HepG2 (cell line): Measurements from ENCODE around the gene DNAJC4. TPM values are rescaled to one million over a fixed set of nuclear protein-coding genes. Genes with fewer than 3 reads are reported as not detected.

ENCODE experiments used
- ATAC-seq: fragments of 200-7000 bp; cut with Tn5 transposase; 3 replicates; pipeline ENCODE4 v1.9.1; 2020; ENCODE audit warnings: mild to moderate bottlenecking, moderate library complexity
- BruUV-seq: library from RNA; stranded (reverse); fragments of 400-500 nt; replicated peaks from 2 replicates; lab custom pipeline; 2021; lab: Mats Ljungman, UMichigan
- CTCF ChIA-PET: fragments of 300-600 bp; formaldehyde crosslinking; extraction: SDS; loops from one replicate; lab custom pipeline; 2021; ENCODE audit warnings: low total read pairs, inconsistent platforms, low intra/inter-chr PET ratio; lab: Yijun Ruan, JAX
- POLR2A ChIA-PET: fragments of 350-600 bp; sonication (Branson Sonifier 250); formaldehyde crosslinking; loops from one replicate; lab custom pipeline; 2020; ENCODE audit warnings: antibody characterized with exemption, inconsistent platforms; lab: Yijun Ruan, JAX
- DNase-seq: peaks from one replicate; pipeline ENCODE4 v3.0.0-alpha.2; 2015; ENCODE audit warnings: low spot score
- FAIRE-seq: peaks from 3 replicates; lab custom pipeline; 2011; peaks lifted over from hg19 to GRCh38; lab: Jason Lieb, UNC
- H2AFZ ChIP-seq: one replicate; pipeline ENCODE4 v1.6.1; 2011; ENCODE audit warnings: low read length, inconsistent platforms
- H3K27ac ChIP-seq: fragments of 300-600 bp; 3 replicates; pipeline ENCODE4 v1.8.0; 2011; ENCODE audit warnings: mixed run types, mild to moderate bottlenecking, mixed read lengths, low read length, inconsistent platforms; ENCODE audit not compliant: insufficient read depth; ENCODE audit errors: extremely low read length
- H3K27me3 ChIP-seq, 2 experiments: fragments of 200-600 bp in 1 of 2; 2 replicates in 1 of 2; 3 replicates in 1 of 2; pipeline versions ENCODE4 v1.6.0 to v1.8.0; 2011; ENCODE audit warnings: low read length in 2 of 2, mild to moderate bottlenecking in 2 of 2, moderate library complexity in 2 of 2, inconsistent platforms in 1 of 2; ENCODE audit not compliant: insufficient read depth in 2 of 2, control insufficient read depth in 1 of 2
- H3K36me3 ChIP-seq, 2 experiments: fragments of 200-600 bp in 1 of 2; replicated peaks in 1 of 2; 2 replicates in 1 of 2; 3 replicates in 1 of 2; pipeline versions ENCODE4 v1.5.1 to v1.8.0; 2011; ENCODE audit warnings: low read length in 2 of 2, inconsistent platforms in 1 of 2; ENCODE audit not compliant: insufficient read depth in 2 of 2, control insufficient read depth in 1 of 2
- H3K4me1 ChIP-seq: 2 replicates; pipeline ENCODE4 v1.5.1; 2012; ENCODE audit warnings: low read length, inconsistent platforms; ENCODE audit not compliant: insufficient read depth
- H3K4me2 ChIP-seq: 2 replicates; pipeline ENCODE4 v1.6.0; 2011; ENCODE audit warnings: low read depth, low read length, inconsistent platforms
- H3K4me3 ChIP-seq, 3 experiments: fragments of 200-600 bp in 1 of 3; sonication (generic), shearing (Covaris generic) in 1 of 3; replicated peaks in 1 of 3; 2 replicates each; pipeline ENCODE4 v1.5.1; 2011 to 2016; ENCODE audit warnings: low read length in 3 of 3, inconsistent platforms in 2 of 3, low read depth in 2 of 3, mild to moderate bottlenecking in 2 of 3, control low read depth in 1 of 3, mixed read lengths in 1 of 3; ENCODE audit not compliant: insufficient read depth in 1 of 3
- H3K79me2 ChIP-seq: one replicate; pipeline ENCODE4 v1.6.1; 2011; ENCODE audit warnings: low read length, inconsistent platforms; ENCODE audit not compliant: insufficient read depth
- H3K9ac ChIP-seq: 2 replicates; pipeline ENCODE4 v1.6.0; 2011; ENCODE audit warnings: mild to moderate bottlenecking, low read depth, low read length, inconsistent platforms; ENCODE audit not compliant: insufficient read depth
- H3K9me3 ChIP-seq: 2 replicates; pipeline ENCODE4 v1.5.1; 2012; ENCODE audit warnings: mild to moderate bottlenecking, low read length
- H4K20me1 ChIP-seq: 2 replicates; pipeline ENCODE4 v1.6.0; 2011; ENCODE audit warnings: inconsistent platforms, mild to moderate bottlenecking, low read length, moderate library complexity; ENCODE audit not compliant: insufficient read depth
- ADNP ChIP-seq: sonication (generic); formaldehyde crosslinking; IDR thresholded peaks from 2 replicates; pipeline ENCODE4 v1.4.0; 2020; ENCODE audit warnings: missing genetic modification reagents
- ASH2L ChIP-seq: fragments of 300-600, 200-600 bp; sonication (generic); IDR thresholded peaks from 2 replicates; pipeline ENCODE4 v1.7.0; 2017; ENCODE audit warnings: low read depth, mild to moderate bottlenecking, moderate library complexity, mixed read lengths, low read length; ENCODE audit not compliant: insufficient read length
- IKZF1 ChIP-seq: fragments of 450-650 bp; IDR thresholded peaks from 2 replicates; pipeline ENCODE4 v1.7.1; 2016
- NCOA2 ChIP-seq: sonication (generic); formaldehyde crosslinking; IDR thresholded peaks from 2 replicates; pipeline ENCODE4 v1.8.0; 2022; ENCODE audit warnings: inconsistent platforms
- NKX3-1 ChIP-seq: sonication (generic); formaldehyde crosslinking; IDR thresholded peaks from 2 replicates; pipeline ENCODE4 v1.5.0; 2020; ENCODE audit warnings: missing genetic modification reagents
- RBAK ChIP-seq: sonication (generic); formaldehyde crosslinking; IDR thresholded peaks from 2 replicates; pipeline ENCODE4 v1.5.1; 2020; ENCODE audit warnings: mild to moderate bottlenecking, missing genetic modification reagents
- RCOR2 ChIP-seq: IDR thresholded peaks from 2 replicates; pipeline ENCODE4 v1.6.1; 2016; ENCODE audit warnings: missing biosample characterization, missing genetic modification reagents
- THRA ChIP-seq: sonication (generic); formaldehyde crosslinking; IDR thresholded peaks from 2 replicates; pipeline ENCODE4 v1.4.0; 2020; ENCODE audit warnings: missing genetic modification reagents, borderline replicate concordance
- ZMYM3 ChIP-seq: sonication (generic); formaldehyde crosslinking; IDR thresholded peaks from 2 replicates; pipeline ENCODE4 v1.5.1; 2020; ENCODE audit warnings: mild to moderate bottlenecking, missing genetic modification reagents
- ZNF382 ChIP-seq: sonication (generic); formaldehyde crosslinking; IDR thresholded peaks from 2 replicates; pipeline ENCODE4 v1.5.0; 2020; ENCODE audit warnings: missing genetic modification reagents, mild to moderate bottlenecking, borderline replicate concordance
- ZNF430 ChIP-seq: sonication (generic); formaldehyde crosslinking; IDR thresholded peaks from 2 replicates; pipeline ENCODE4 v1.9.0; 2021; ENCODE audit warnings: mild to moderate bottlenecking, missing genetic modification reagents
- ZNF614 ChIP-seq: IDR thresholded peaks from 2 replicates; pipeline ENCODE4 v1.6.1; 2018; ENCODE audit warnings: missing biosample characterization, missing genetic modification reagents, inconsistent platforms, borderline replicate concordance
- ZNF768 ChIP-seq: sonication (generic); formaldehyde crosslinking; IDR thresholded peaks from 2 replicates; pipeline ENCODE4 v1.4.0; 2020; ENCODE audit warnings: missing genetic modification reagents
- WGBS: methylation state at CpG from one replicate; pipeline ENCODE4 v1.1.6; 2017; ENCODE audit warnings: low lambda C conversion rate; 5-methylcytosine and 5-hydroxymethylcytosine counted together
- in situ Hi-C: cut with HindIII; loops from 2 replicates; pipeline ENCODE4 v1.10.0; 2017; ENCODE audit warnings: low pct_unique_long_range_greater_than_20kb; ENCODE audit not compliant: extremely low pct_ligation_motif_present
- intact Hi-C: fragments of 100-400 bp; cut with micrococcal nuclease; formaldehyde crosslinking; loops from one replicate; pipeline ENCODE4 v1.10.0; 2022; ENCODE audit not compliant: unreplicated experiment
- polyA plus RNA-seq, 8 experiments: library from polyadenylated mRNA; depleted of rRNA in 3 of 8; stranded (reverse) in 7 of 8; unstranded in 1 of 8; fragments of >200 nt; fragmentation: Illumina TruSeq in 4 of 8; extraction: Trizol in 4 of 8; gene quantifications; 2 replicates each; pipeline versions ENCODE4 v1.2.1 to v1.2.3, GENCODE V29; 2011 to 2016; ENCODE audit warnings: low read depth in 4 of 8, missing spikeins in 1 of 8, mixed read lengths in 1 of 8; ENCODE audit not compliant: insufficient read depth in 1 of 8
- total RNA-seq, 5 experiments: library from RNA; depleted of rRNA; stranded (reverse); fragments of >200 nt; fragmentation: Illumina TruSeq; extraction: Trizol; gene quantifications; 2 replicates each; pipeline ENCODE4 v1.2.3, GENCODE V29; 2016; ENCODE audit warnings: low read depth in 1 of 5

Gene DNAJC4
- total and polyA plus RNA-seq, 2 of the 13 experiments (the other 11 are each of a cell fraction or from before 2014, with no cell fraction given): 10.3 to 60.8 TPM

- peak; percentile 94 for TF ChIP-seq ZMYM3 (CRISPR knock-in tag)
- peak; percentile 30; the same call in 1 of the 2 replicates for TF ChIP-seq RCOR2 (CRISPR knock-in tag)
- peak; percentile 58; the same call in 1 of the 2 replicates for TF ChIP-seq ADNP (CRISPR knock-in tag)
- TF ChIP-seq ZNF614 (CRISPR knock-in tag): no peak
- TF ChIP-seq NCOA2 (CRISPR knock-in tag): no peak
- TF ChIP-seq ZNF430: peak; percentile 24; the same call in 1 of the 2 replicates
- no peak for TF ChIP-seq IKZF1
- TF ChIP-seq ZNF768 (CRISPR knock-in tag): peak; percentile 99
- no peak for TF ChIP-seq NKX3-1
- no peak for TF ChIP-seq THRA
- no peak for TF ChIP-seq RBAK (CRISPR knock-in tag)
- no peak for TF ChIP-seq ZNF382
- no peak for TF ChIP-seq ASH2L
- ChIA-PET POLR2A (interaction anchor here (0.9 to 2.0 kb wide), 8 partner anchors 9 to 68 kb away, joined by 3 to 14 read pairs (median 4); partner anchors contain the start of genes FKBP2, PRDX5 and TRMT112), CTCF (no interaction called here)
- in situ Hi-C loops (no loop called here), intact Hi-C loops (loop anchor here (2.0 to 5.0 kb wide), 3 partner anchors 19 to 59 kb away; partner anchors contain the start of gene CATSPERZ)
- Histone ChIP-seq H3K4me1 (peaks cover 58% of the 10 kb centered on the region), H3K79me2 (peaks cover 20% of the 10 kb centered on the region), H3K4me3 (peak overlapping the region in 1 of 3 experiments; percentile 88; a peak in 2 of 6 replicates), H3K27ac (no peak overlapping the region), H4K20me1 (no peaks in the 10 kb centered on the region), H3K4me2 (peak overlapping the region; percentile 100; the same call in 1 of the 2 replicates), H3K36me3 (no peaks in the 10 kb centered on the region), H3K27me3 (no peaks in the 10 kb centered on the region; a peak in 1 of 5 replicates), H3K9ac (no peak overlapping the region), H3K9me3 (no peaks in the 10 kb centered on the region), H2AFZ (no peak overlapping the region)
- 0% methylated on average over 1 of the region's 8 CpGs for WGBS
- FAIRE-seq: no peak
- no peak for ATAC-seq
- DNase-seq: no peak
- BruUV-seq: no TSS peak
Observed at GRCh38 chr11:64249563-64250414, 19.4 kb downstream of the DNAJC4 start.
